ENCODE measurements around the gene CDKL5. TPM values are rescaled to one million over a fixed set of nuclear protein-coding genes. Genes with fewer than 3 reads are reported as not detected.
A peak's percentile ranks its signal among the peaks of the same experiment; 100 is the strongest.

CDKL5 gene
- total and polyA plus RNA-seq, 8 donors = under 0.01 to 21.4 (median 3.5) TPM

DNA sequence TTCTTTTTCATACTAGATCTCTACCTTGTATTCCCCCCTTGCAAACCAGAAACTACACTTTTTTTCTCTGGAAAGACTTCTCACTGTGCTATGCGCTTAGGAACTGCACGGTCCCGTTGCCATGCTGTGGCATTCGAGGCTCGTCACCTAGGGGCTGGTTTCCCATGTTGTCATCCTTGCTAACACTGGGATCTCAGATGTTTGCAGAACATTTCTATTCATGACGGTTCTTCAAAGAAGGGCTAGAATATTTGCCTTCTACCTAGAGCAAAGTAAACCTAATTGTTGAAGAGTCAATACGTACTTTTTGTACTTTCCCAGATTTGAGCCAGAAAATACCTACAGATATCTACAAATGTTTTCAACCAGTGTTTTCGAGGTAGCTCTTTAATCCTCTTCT is 205.5 kb downstream of the CDKL5 start:
- no peaks in the 10 kb centered on the region for H3K4me1 ChIP-seq
- H3K27me3 ChIP-seq = no peaks in the 10 kb centered on the region
- TF ChIP-seq POLR2A (IDR thresholded peaks at IDR 0.05) = no peak
- TF ChIP-seq, protein P1, sequence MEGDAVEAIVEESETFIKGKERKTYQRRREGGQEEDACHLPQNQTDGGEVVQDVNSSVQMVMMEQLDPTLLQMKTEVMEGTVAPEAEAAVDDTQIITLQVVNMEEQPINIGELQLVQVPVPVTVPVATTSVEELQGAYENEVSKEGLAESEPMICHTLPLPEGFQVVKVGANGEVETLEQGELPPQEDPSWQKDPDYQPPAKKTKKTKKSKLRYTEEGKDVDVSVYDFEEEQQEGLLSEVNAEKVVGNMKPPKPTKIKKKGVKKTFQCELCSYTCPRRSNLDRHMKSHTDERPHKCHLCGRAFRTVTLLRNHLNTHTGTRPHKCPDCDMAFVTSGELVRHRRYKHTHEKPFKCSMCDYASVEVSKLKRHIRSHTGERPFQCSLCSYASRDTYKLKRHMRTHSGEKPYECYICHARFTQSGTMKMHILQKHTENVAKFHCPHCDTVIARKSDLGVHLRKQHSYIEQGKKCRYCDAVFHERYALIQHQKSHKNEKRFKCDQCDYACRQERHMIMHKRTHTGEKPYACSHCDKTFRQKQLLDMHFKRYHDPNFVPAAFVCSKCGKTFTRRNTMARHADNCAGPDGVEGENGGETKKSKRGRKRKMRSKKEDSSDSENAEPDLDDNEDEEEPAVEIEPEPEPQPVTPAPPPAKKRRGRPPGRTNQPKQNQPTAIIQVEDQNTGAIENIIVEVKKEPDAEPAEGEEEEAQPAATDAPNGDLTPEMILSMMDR (IDR thresholded peaks at IDR 0.05) = no peak
- no peak for TF ChIP-seq EP300 (IDR thresholded peaks at IDR 0.05)
- no peak for TF ChIP-seq POLR2AphosphoS5 (IDR thresholded peaks at IDR 0.05)
- no peaks in the 10 kb centered on the region for H3K9me3 ChIP-seq
- DNase-seq = no peak
- WGBS, 5 donors = 36 to 71% (median 59%) methylated on average over 8 of the region's 8 CpGs
- no peak overlapping the region for H3K4me3 ChIP-seq
- no peak overlapping the region for H3K27ac ChIP-seq
- intact Hi-C loops (cut with DNase I; ENCODE audit: low total_unique reads) = no loop called here
- H3K36me3 ChIP-seq = peaks cover 0 to 19% (median 14%) of the 10 kb centered on the region in 4 donors

DNA sequence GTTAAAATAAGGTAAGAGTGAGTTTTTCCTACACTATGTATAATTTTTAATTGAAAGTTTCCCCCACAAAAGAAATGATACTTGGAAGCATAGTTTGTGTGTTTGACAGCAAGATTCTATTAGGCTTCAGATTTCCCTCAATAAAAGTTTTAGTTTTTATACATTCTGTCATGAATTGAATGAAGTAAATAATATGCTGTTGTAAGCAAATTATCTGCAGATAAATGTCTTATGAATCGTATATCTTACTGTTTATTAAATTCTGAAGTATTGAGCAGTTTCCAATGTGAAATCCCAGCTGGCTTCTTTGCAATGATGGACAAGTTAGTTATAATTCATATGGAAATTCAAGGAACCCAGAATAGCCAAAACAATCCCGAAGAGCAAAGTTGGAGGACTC is 213.0 kb downstream of the CDKL5 start:
- no peak overlapping the region for H3K27ac ChIP-seq
- 78 to 91% (median 87%) methylated on average over 2 of the region's 2 CpGs for WGBS, 5 donors
- H3K27me3 ChIP-seq = no peaks in the 10 kb centered on the region
- no peaks in the 10 kb centered on the region for H3K9me3 ChIP-seq
- TF ChIP-seq EP300 (IDR thresholded peaks at IDR 0.05) (no peak), POLR2AphosphoS5 (IDR thresholded peaks at IDR 0.05) (no peak), POLR2A (IDR thresholded peaks at IDR 0.05) (no peak)
- TF ChIP-seq, protein P1 (IDR thresholded peaks at IDR 0.05) = no peak
- no peak overlapping the region for H3K4me3 ChIP-seq
- no peaks in the 10 kb centered on the region for H3K4me1 ChIP-seq
- DNase-seq = no peak
- intact Hi-C loops (cut with DNase I; ENCODE audit: low total_unique reads) = no loop called here
- no peaks in the 10 kb centered on the region for H3K36me3 ChIP-seq

DNA sequence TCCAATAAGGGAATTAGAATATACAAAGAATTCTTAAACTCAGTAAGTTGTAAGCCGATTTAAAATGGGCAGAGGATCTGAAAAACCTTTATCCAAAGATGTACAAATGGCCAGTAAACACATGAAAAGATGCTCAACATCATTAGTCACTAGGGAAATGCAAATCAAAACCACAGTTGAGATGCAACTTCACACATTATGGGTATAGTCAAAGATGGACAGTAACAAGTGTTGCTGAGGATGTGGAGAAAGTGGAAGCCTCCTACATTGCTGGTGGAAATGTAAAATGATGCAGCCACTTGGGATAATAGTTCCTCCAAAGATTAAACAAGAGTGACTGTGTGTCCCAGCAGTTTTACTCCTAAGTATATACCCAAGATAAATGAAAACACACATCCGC is 213.9 kb downstream of the CDKL5 start:
- Histone ChIP-seq H3K4me3 (no peak overlapping the region), H3K27me3 (no peaks in the 10 kb centered on the region), H3K36me3 (no peaks in the 10 kb centered on the region), H3K9me3 (no peaks in the 10 kb centered on the region), H3K27ac (no peak overlapping the region), H3K4me1 (no peaks in the 10 kb centered on the region)
- 86 to 98% (median 91%) methylated on average over 2 of the region's 2 CpGs for WGBS, 5 donors
- TF ChIP-seq POLR2A (IDR thresholded peaks at IDR 0.05) (no peak), POLR2AphosphoS5 (IDR thresholded peaks at IDR 0.05) (no peak), EP300 (IDR thresholded peaks at IDR 0.05) (no peak)
- TF ChIP-seq, protein P1 (IDR thresholded peaks at IDR 0.05) = no peak
- intact Hi-C loops (cut with DNase I; ENCODE audit: low total_unique reads) = no loop called here
- DNase-seq = no peak

DNA sequence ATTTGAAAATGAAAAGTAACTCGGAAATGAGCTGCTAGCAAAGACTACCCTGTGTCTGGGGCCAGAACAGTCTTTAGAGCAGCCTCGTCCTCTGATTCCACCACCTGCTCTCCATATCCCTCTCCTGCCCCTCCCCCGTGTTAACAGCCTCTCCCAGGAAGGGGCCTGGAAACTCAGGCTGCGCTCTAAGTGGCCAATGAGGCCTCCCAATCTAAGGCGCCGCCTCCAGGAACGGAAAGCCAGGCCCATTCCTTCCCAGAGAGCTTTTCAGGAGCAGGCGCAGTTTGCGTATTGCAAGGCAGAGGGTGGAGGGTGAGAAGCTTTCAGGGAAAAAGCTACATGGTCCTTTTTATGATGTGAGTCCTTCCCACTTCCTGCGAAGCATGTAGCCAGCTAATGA is 215.3 kb downstream of the CDKL5 start:
- DNase-seq = peak in 1 of 2 donors; percentile 41
- H3K4me1 ChIP-seq = no peaks in the 10 kb centered on the region
- H3K9me3 ChIP-seq = no peaks in the 10 kb centered on the region
- H3K4me3 ChIP-seq = no peak overlapping the region
- WGBS, 5 donors = 61 to 80% (median 74%) methylated on average over 7 to 10 of the region's 10 CpGs
- H3K27ac ChIP-seq = no peak overlapping the region
- intact Hi-C loops (cut with DNase I; ENCODE audit: low total_unique reads) = no loop called here
- no peaks in the 10 kb centered on the region for H3K36me3 ChIP-seq
- TF ChIP-seq POLR2A (IDR thresholded peaks at IDR 0.05) = no peak
- no peak for TF ChIP-seq POLR2AphosphoS5 (IDR thresholded peaks at IDR 0.05)
- no peak for TF ChIP-seq EP300 (IDR thresholded peaks at IDR 0.05)
- TF ChIP-seq, protein P1 (IDR thresholded peaks at IDR 0.05) = no peak
- H3K27me3 ChIP-seq = no peaks in the 10 kb centered on the region
